Left ventricle myocardium inferior (tissue), 1 donor: ENCODE measurements around the gene TMEM8B. TPM values are rescaled to one million over a fixed set of nuclear protein-coding genes. Genes with fewer than 3 reads are reported as not detected.

ENCODE experiments used
- DNase-seq: peaks from one replicate; pipeline ENCODE4 v3.0.0-alpha.2; 2020
- H3K27ac ChIP-seq: fragments of 200-600 bp; replicated peaks from 2 replicates; pipeline ENCODE4 v1.8.0; 2021
- H3K27me3 ChIP-seq: fragments of 200-600 bp; 2 replicates; pipeline ENCODE4 v1.8.0; 2021; ENCODE audit warnings: low read depth
- H3K36me3 ChIP-seq: fragments of 200-600 bp; 2 replicates; pipeline ENCODE4 v1.8.0; 2021
- H3K4me1 ChIP-seq: fragments of 200-600 bp; 2 replicates; pipeline ENCODE4 v1.8.0; 2021
- H3K4me3 ChIP-seq: fragments of 200-600 bp; 2 replicates; pipeline ENCODE4 v1.8.0; 2021; ENCODE audit warnings: mild to moderate bottlenecking, moderate library complexity
- H3K9me3 ChIP-seq: fragments of 200-600 bp; replicated peaks from 2 replicates; pipeline ENCODE4 v1.8.0; 2021
- intact Hi-C: fragments of 100-400 bp; cut with micrococcal nuclease; formaldehyde crosslinking; loops from one replicate; pipeline ENCODE4 v1.11.0; 2022
- total RNA-seq: library from RNA; stranded (reverse); fragmentation: NEBNext Ultra II Directional; extraction: Animal tissue kit (Norgen Biotek cat#: 25700); gene quantifications from one replicate; pipeline ENCODE4 v1.2.1, GENCODE V29; 2021
- TF ChIP-seq, protein P1 (sequence below): fragments of 200-600 bp; IDR thresholded peaks from 2 replicates; pipeline ENCODE4 v1.8.0; 2021; ENCODE audit warnings: antibody characterized with exemption, mild to moderate bottlenecking, borderline replicate concordance
- donor health status: DM: no; HTN: yes; CAD: no; lungs with severe emphysema.

Gene TMEM8B
- total RNA-seq, 1 donor from 2014 or later: 17.5 TPM

DNA sequence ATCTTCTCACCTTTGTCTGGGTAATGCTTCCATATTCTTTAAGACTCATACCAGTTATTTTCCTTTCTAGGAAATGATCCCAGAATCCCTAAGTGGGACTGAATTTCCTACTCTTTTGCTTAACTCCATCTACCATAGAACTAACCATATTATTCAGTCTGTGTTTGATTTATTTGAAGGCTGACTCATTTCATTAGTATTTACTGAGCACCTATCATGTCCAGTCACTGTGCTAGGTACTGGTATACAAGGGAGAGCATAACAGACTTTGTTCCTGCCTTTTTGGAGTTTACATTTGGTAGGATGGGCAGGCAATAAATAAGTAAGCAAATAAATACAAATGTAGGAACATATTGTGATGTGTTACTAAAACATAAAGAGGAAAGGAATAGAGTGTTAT, 33.3 kb upstream of the TMEM8B start:
- H3K9me3 ChIP-seq: no peaks in the 10 kb centered on the region
- H3K4me1 ChIP-seq: peaks cover 48% of the 10 kb centered on the region
- H3K27ac ChIP-seq: no peak overlapping the region
- intact Hi-C loops: no loop called here
- H3K27me3 ChIP-seq: no peaks in the 10 kb centered on the region
- H3K4me3 ChIP-seq: no peak overlapping the region
- DNase-seq: no peak
- peaks cover 12% of the 10 kb centered on the region for H3K36me3 ChIP-seq
- TF ChIP-seq, protein P1, sequence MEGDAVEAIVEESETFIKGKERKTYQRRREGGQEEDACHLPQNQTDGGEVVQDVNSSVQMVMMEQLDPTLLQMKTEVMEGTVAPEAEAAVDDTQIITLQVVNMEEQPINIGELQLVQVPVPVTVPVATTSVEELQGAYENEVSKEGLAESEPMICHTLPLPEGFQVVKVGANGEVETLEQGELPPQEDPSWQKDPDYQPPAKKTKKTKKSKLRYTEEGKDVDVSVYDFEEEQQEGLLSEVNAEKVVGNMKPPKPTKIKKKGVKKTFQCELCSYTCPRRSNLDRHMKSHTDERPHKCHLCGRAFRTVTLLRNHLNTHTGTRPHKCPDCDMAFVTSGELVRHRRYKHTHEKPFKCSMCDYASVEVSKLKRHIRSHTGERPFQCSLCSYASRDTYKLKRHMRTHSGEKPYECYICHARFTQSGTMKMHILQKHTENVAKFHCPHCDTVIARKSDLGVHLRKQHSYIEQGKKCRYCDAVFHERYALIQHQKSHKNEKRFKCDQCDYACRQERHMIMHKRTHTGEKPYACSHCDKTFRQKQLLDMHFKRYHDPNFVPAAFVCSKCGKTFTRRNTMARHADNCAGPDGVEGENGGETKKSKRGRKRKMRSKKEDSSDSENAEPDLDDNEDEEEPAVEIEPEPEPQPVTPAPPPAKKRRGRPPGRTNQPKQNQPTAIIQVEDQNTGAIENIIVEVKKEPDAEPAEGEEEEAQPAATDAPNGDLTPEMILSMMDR: no peak

DNA sequence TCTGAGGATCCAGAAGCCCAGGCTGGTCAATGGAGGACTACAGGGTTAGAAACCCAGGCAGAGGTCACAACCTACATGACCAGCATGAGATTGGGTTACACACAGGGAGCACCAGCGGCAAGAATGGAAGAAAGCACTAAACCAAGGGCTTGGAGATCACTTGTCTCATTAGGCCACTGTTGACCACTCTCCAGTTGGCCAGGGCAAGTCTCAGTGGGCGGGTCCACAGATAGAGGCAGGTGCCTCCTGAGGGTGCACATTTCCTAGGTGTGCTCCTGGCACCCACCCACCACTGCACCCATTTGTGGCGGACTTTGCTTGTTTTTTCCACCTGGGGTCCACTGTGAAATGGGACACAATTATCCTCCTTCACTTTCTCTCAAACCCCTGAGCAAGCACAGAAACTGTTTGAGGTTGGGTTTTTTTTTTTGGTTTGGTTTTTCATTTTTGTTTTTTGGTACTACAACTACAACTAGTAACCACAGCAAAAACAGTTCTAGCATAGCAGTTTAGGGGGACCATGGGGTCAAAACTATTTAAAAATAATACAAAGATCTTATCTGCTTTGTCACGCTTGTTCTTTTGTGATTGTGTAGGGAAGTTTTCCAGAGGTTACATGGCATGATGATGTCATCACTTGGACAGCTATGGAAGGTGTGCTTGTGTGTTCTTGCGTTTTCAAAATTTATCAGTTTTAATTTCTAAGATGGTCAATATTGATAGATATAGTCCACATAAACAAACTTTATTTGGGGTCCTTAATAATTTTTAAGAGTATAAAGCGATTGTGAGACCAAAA, 31.5 kb upstream of the TMEM8B start:
- TF ChIP-seq, protein P1: no peak
- Histone ChIP-seq H3K9me3 (no peaks in the 10 kb centered on the region), H3K27ac (no peak overlapping the region), H3K4me1 (peaks cover 37% of the 10 kb centered on the region), H3K4me3 (no peak overlapping the region), H3K27me3 (no peaks in the 10 kb centered on the region), H3K36me3 (peaks cover 30% of the 10 kb centered on the region)
- intact Hi-C loops: no loop called here
- no peak for DNase-seq

- intact Hi-C loops: no loop called here
- Histone ChIP-seq H3K4me3 (no peak overlapping the region), H3K36me3 (peaks cover 40% of the 10 kb centered on the region), H3K4me1 (peaks cover 24% of the 10 kb centered on the region), H3K27ac (no peak overlapping the region), H3K9me3 (no peaks in the 10 kb centered on the region), H3K27me3 (no peaks in the 10 kb centered on the region)
- no peak for DNase-seq
- TF ChIP-seq, protein P1: no peak
Observed at GRCh38 chr9:35798658-35799374, 30.2 kb upstream of the TMEM8B start.

DNA sequence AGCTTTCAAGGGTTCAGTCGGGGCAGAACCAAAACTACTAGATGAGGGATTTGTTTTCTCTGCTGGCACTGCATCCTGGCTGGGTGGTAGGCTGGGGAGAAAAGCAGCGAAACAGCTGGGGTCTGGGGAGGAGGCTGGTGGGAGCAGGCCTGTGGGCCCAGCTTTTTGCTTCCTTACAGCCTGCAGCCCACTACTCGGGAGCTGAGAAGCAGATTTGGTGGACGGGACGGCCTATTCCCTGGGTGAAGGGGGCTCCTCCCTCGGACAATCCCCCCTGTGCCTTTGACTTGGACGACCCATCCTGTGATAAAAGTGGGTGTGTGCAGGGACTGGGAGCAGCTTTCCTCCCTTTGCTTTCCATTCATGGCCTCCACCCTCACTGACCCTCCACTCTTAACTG, 28.5 kb upstream of the TMEM8B start:
- Histone ChIP-seq H3K27ac (no peak overlapping the region), H3K9me3 (no peaks in the 10 kb centered on the region), H3K4me3 (no peak overlapping the region), H3K27me3 (no peaks in the 10 kb centered on the region), H3K4me1 (peaks cover 7% of the 10 kb centered on the region), H3K36me3 (peaks cover 46% of the 10 kb centered on the region)
- DNase-seq: no peak
- intact Hi-C loops: no loop called here
- TF ChIP-seq, protein P1: no peak

DNA sequence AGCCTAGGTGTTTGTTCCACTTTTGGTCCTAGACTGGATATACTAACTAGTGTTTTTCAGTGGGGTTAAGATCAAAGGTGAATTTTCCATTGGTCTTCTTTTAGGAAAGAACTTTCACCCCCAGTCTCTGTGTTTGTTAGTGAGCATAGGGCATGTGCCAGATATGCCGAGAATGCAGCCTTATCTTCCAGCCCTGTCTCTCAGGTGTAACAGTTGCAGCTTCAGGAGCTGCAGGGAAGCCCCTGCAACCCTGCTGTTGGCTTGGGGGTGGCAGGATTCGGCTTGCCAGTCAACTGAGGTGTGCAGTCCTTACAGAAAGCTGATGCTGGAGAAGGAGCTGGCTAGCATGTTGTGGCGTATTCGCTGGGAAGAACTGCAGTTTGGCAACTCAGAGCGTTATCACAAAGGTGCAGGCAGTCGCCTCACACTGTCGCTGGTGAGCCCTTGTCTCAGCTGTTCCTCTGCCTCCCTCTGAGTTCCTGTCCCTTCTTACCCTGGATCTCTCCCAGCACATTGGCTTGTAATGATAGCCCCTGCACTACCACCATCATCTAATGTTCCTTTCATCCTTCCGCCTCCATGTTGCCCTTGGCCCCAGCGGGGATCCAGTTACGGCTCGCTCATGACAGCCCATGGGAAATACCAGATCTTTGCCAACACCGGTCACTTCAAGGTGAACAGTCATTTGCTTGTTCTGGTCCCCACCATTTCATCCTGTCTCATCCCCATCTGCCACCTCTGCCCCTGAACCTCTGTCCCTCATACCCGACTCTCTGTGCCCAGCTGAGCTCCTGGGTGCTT, 27.5 kb upstream of the TMEM8B start:
- H3K27ac ChIP-seq: no peak overlapping the region
- no peaks in the 10 kb centered on the region for H3K27me3 ChIP-seq
- H3K4me3 ChIP-seq: no peak overlapping the region
- no peaks in the 10 kb centered on the region for H3K9me3 ChIP-seq
- TF ChIP-seq, protein P1: no peak
- intact Hi-C loops: no loop called here
- H3K36me3 ChIP-seq: peaks cover 55% of the 10 kb centered on the region
- no peak for DNase-seq
- H3K4me1 ChIP-seq: no peaks in the 10 kb centered on the region
